H1 (cell line): ENCODE data around the gene DNAJB6. TPM values are rescaled to one million over a fixed set of nuclear protein-coding genes. Genes with fewer than 3 reads are reported as not detected.

Source experiments
- FOSL1 ChIP-seq: IDR thresholded peaks from 2 replicates; pipeline ENCODE4 v1.6.1; 2011; ENCODE audit warnings: mild to moderate bottlenecking, low read depth, low read length, moderate library complexity; ENCODE audit not compliant: insufficient read depth
- JUN ChIP-seq: IDR thresholded peaks from 2 replicates; pipeline ENCODE4 v1.6.1; 2011; ENCODE audit warnings: low read depth, mild to moderate bottlenecking, improper control_type of control experiment, low read length
- NRF1 ChIP-seq: IDR thresholded peaks from 2 replicates; pipeline ENCODE4 v1.6.1; 2011; ENCODE audit warnings: mild to moderate bottlenecking, low read depth, low read length, improper control_type of control experiment
- RNF2 ChIP-seq: fragments of 200-900, 300-1000 bp; sonication (generic); IDR thresholded peaks from 2 replicates; pipeline ENCODE4 v1.7.1; 2016; ENCODE audit warnings: borderline replicate concordance, low read depth, mild to moderate bottlenecking, antibody characterized with exemption, low read length; ENCODE audit not compliant: poor library complexity, severe bottlenecking; ENCODE audit errors: missing control alignments
- SP1 ChIP-seq: IDR thresholded peaks from 2 replicates; pipeline ENCODE4 v1.6.1; 2011; ENCODE audit warnings: low read depth, low read length
- SRF ChIP-seq: IDR thresholded peaks from 2 replicates; pipeline ENCODE4 v1.6.1; 2011; ENCODE audit warnings: mild to moderate bottlenecking, low read depth, low read length, moderate library complexity
- polyA plus RNA-seq, 7 experiments: library from polyadenylated mRNA; depleted of rRNA in 3 of 7; stranded (reverse) in 5 of 7; unstranded in 2 of 7; fragments of >200 nt in 5 of 7; fragments of 200-250 nt in 2 of 7; gene quantifications; 1 replicate in 5 of 7; 2 replicates in 1 of 7; 4 replicates in 1 of 7; pipeline versions ENCODE4 v1.2.1 to v1.2.3, GENCODE V29; 2011 to 2013; ENCODE audit warnings: missing spikeins in 2 of 7, mixed read lengths in 2 of 7
- total RNA-seq: library from RNA; stranded (reverse); fragmentation: NEBNext Ultra II Directional; extraction: Animal tissue kit (Norgen Biotek cat#: 25700); gene quantifications from 2 replicates; pipeline ENCODE4 v1.2.1, GENCODE V29; 2021

The DNAJB6 gene
- total and polyA plus RNA-seq, 2 of the 8 experiments (the other 6 are each of a cell fraction or from before 2014, with no cell fraction given): 166 to 295 TPM

DNA sequence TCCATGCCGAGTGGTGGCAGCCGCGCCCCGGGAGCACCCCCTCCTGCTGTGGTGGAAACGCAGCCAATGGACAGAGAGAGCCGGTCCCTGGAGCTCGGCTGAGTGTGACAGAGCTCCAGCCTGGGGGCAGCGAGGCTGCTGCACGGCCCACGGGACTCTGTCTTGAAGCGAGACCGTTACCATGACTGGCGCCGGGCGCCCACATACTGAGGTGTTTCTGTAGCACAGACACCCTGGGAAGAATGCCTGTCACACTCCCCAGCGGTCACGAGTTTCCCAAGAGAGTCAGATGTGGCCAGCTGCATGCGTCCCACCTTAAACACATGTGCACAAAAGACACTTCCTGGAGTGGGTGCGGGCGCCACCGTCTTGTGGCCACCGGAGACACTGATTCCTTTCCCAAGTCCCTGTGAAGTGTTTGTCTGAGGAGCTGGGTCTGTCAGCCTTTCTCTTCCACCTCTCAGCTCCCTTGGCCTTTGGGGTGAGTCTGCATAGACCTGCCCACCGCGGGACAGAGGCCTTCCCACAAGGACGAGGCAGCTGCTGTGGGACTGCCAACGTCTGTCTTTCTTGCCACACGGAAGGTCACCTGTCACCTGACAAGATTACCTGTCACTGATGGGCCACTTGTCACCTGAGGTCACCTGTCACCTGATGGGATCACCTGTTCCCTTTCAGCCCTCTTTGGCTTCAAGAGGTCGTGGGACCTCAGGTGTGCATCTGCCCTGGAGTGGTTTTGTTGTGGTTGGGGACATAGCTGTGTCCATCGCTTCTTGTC is 94.6 kb downstream of the DNAJB6 start (continued):
- TF ChIP-seq FOSL1: no peak
- no peak for TF ChIP-seq NRF1
- no peak for TF ChIP-seq SRF
- TF ChIP-seq RNF2: no peak
- TF ChIP-seq SP1: no peak
- TF ChIP-seq JUN: no peak
